Measurements from ENCODE around the gene TOM1L1.

Gene TOM1L1

DNA sequence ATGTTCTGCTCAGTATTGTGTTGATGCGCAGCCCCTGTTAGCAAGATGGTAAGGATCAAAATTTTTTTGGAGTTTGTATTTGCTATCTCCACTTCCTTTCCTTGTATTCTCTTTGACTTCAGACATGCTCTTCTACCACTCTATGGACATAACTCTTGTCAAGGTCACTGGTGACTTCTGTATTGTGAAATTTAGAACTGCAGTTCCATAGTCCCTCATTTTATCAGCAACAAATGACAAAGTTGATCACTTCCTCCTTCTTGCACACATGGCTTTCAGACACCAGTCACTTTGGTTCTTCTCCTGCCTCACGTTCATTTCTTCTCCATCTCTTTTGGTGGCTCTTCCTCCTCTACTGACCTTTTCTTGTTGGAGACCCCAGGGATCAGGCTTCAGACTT, 46.7 kb downstream of the TOM1L1 start:
- Mint-ChIP-seq H3K4me1 (ENCODE audit: low read depth) (peaks cover 5% of the 10 kb centered on the region), H3K27ac (no peak overlapping the region), H3K9me3 (no peaks in the 10 kb centered on the region), H3K36me3 (ENCODE audit: low read depth) (peaks cover 5% of the 10 kb centered on the region), H3K27me3 (peaks cover 14% of the 10 kb centered on the region), H3K4me3 (no peak overlapping the region)
- DNase-seq = no peak

DNA sequence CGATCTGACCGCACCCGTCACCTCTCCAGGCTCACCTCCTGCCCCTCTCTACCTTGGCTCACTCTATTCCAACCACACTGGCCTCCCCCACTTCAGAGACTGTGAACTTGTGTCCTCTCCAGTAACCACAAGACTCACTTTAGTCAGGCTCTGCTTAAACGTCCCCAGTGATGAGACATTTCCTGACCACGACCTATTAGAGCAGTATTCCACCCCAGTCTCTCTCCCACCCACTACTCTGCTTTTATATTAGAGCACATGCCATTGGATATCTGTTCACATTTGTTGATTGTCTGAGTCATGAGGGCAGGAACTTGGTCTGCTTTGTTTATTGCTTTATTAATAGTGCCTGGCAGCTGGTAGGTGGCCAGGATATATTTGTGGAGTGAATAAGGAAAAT, 47.7 kb downstream of the TOM1L1 start:
- Mint-ChIP-seq H3K36me3 (ENCODE audit: low read depth) (peaks cover 15% of the 10 kb centered on the region), H3K9me3 (no peaks in the 10 kb centered on the region), H3K4me1 (ENCODE audit: low read depth) (peaks cover 5% of the 10 kb centered on the region), H3K27me3 (peaks cover 14% of the 10 kb centered on the region), H3K4me3 (no peak overlapping the region), H3K27ac (no peak overlapping the region)
- DNase-seq = no peak

DNA sequence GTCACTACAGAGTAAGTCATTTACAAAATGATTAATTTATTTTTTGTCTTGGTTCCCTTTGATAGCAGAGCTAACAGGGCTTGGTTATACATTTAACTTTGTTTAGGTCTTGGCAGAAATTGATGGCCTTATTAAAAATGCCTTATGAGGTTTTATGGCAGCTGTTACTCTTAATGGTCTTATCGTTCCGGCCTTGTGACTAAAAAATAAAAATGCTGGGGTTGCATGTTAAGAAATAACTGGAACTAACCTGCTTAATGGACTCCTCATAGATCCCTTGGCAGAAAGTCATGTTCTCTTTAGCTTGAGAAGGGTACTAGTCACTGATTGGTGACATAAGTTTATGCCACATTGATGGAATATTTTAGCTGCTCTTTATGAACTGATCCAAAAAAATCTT, 49.5 kb downstream of the TOM1L1 start:
- Mint-ChIP-seq H3K4me1 (ENCODE audit: low read depth) (peaks cover 5% of the 10 kb centered on the region), H3K36me3 (ENCODE audit: low read depth) (peaks cover 22% of the 10 kb centered on the region), H3K9me3 (no peaks in the 10 kb centered on the region), H3K27me3 (peaks cover 14% of the 10 kb centered on the region), H3K4me3 (no peak overlapping the region), H3K27ac (no peak overlapping the region)
- DNase-seq = no peak

DNA sequence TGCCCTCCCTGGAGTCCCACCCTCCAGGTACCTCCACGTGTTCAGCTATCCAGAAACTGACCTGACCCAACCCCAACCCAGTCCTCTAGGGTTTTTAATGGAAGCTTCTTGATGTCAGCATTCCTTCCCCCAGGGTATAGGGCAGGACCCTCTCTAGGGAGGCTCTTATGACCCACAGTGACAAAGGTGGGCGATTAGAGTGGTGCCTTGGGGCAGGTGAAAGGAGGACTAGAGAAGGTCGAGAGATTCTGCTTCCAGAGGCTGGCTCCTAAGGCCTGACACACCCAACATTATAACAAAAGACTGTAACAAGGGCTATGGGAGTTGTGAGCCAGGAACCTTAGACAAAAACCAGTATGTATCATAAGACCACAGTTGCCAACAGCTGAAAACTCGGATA, 50.6 kb downstream of the TOM1L1 start:
- Mint-ChIP-seq H3K36me3 (ENCODE audit: low read depth) (peaks cover 24% of the 10 kb centered on the region), H3K27ac (no peak overlapping the region), H3K9me3 (no peaks in the 10 kb centered on the region), H3K4me1 (ENCODE audit: low read depth) (peaks cover 4% of the 10 kb centered on the region), H3K27me3 (peaks cover 14% of the 10 kb centered on the region), H3K4me3 (no peak overlapping the region)
- DNase-seq = no peak

- Mint-ChIP-seq H3K36me3 (ENCODE audit: low read depth) (peaks cover 69% of the 10 kb centered on the region), H3K4me3 (no peak overlapping the region), H3K9me3 (no peaks in the 10 kb centered on the region), H3K27me3 (no peaks in the 10 kb centered on the region), H3K27ac (no peak overlapping the region), H3K4me1 (ENCODE audit: low read depth) (no peaks in the 10 kb centered on the region)
- DNase-seq = no peak
Observed at GRCh38 chr17:54956791-54957190, 56.1 kb downstream of the TOM1L1 start.

GRCh38 chr17:54967621-54968261, 67.1 kb downstream of the TOM1L1 start:
- Mint-ChIP-seq H3K9me3 (no peaks in the 10 kb centered on the region), H3K27ac (no peak overlapping the region), H3K4me1 (ENCODE audit: low read depth) (peaks cover 28% of the 10 kb centered on the region), H3K4me3 (no peak overlapping the region), H3K27me3 (no peaks in the 10 kb centered on the region), H3K36me3 (ENCODE audit: low read depth) (peaks cover 35% of the 10 kb centered on the region)
- peak; percentile 39 for DNase-seq

DNA sequence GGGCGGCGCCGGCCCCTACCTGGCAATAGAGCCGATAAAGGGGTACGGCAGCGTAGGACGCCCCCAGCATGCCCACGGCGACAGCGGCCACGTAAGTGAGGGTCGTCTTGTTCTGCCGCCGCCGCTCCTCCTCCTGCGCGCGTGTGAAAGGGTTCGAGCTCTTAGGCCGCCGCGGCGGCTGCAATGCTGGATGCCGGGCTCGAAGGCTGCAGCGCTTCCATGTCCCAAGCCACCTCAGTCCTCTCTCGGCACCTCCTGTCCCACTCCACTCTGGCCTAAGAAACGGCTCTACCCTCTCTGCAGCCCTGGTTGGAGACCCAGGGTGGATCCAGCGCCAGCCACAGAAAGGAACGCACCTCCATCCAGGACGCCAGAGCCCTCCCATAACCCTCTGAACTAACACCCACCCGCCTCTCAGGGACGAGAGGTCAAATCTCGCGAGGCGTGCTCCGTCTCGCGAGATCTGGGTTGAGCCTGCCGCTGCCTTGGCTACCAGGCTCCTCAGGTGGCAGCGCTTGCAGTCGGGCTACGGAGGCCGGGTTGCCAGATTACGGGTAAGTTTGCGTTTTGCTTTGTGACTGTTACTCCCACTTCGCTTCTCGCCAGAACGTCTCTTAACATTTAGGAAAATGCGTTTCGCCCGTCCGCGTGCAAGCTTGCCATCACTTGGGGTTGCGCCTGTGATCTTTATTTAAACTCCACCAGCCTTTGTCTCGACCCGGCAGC, 67.8 kb downstream of the TOM1L1 start, which contains the start of the genes COX11 and STXBP4:
Gene COX11 (minus strand): TSS at position 393 of the 726 bp plus-strand sequence. CDS start 8 bp downstream, at position 385.
Gene STXBP4 (plus strand): TSS at position 504 of the 726 bp plus-strand sequence. CDS start 17,455 bp downstream, outside the sequence.
- Mint-ChIP-seq H3K36me3 (ENCODE audit: low read depth) (peaks cover 30% of the 10 kb centered on the region), H3K9me3 (no peaks in the 10 kb centered on the region), H3K4me3 (no peak within 1 kb of the TSS)

DNA sequence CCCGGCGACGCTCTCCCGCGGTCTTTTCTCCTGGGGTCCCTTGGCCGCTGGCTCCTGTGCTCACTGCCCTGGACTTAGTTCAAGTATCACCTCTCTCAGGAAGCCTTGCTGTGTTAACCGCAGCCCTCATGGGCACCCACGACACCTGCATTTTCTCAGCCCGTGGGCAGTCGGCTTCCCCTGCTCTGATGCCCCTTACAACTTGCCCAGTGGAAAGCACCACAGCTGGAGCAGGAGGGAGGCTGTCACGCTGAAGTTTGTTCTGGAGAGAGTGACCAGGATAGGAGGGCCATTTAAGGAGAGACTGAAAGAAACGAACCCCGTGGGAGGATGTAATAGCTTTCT, 68.3 kb downstream of the TOM1L1 start:
- no peaks in the 10 kb centered on the region for H3K9me3 Mint-ChIP-seq
- DNase-seq = no peak
- H3K4me3 Mint-ChIP-seq = no peak overlapping the region
- no peak overlapping the region for H3K27ac Mint-ChIP-seq
- H3K36me3 Mint-ChIP-seq (ENCODE audit: low read depth) = peaks cover 24% of the 10 kb centered on the region
- H3K27me3 Mint-ChIP-seq = no peaks in the 10 kb centered on the region
- peaks cover 28% of the 10 kb centered on the region for H3K4me1 Mint-ChIP-seq (ENCODE audit: low read depth)

More for the DNA sequence above, 67.8 kb downstream of the TOM1L1 start, which contains the start of the genes COX11 and STXBP4:
- DNase-seq = peak; percentile 94
- Mint-ChIP-seq H3K27me3 (no peaks in the 10 kb centered on the region), H3K4me1 (ENCODE audit: low read depth) (peaks cover 28% of the 10 kb centered on the region), H3K27ac (no peak within 1 kb of the TSS)

DNA sequence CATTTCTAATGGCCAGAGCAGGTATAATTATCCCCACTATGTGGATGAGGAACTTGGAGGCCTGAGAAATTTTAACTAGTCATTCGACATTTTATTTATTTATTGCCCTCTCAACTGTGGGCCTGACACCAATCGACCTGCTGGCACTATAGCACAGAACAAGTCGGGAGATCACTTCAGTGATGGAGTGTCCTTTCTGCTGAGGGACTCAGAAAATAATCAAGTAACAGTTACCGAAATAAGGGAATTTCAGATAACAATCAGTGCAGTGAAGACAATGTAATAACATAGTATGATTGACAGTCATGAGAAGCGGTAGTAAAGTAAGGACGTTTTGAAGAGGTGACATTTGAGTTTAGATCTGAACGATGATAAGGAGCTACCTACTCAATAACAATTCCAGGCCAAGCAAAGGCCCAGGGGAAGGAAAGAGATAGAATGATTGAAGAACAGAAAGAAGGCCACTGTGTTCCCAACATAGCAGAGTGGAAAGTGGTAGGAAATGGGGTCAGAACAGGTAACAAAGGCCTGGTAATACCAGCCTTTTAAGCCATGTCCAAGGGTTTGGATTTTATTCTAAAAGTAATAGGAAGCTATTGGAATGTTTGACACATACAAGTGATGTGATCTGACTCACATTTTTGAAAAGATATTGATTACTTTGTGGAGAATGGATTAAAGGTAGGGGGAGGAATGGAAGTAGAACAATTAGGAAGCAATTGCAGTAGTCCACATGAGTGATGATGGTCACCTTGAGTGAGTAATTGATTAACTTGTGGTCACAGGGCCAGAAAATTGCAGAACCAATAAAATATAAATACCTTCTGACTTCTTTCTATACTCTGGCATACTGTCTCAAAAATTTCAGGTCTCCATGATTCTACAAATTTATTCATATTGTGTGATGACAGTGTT, 69.3 kb downstream of the TOM1L1 start:
- Mint-ChIP-seq H3K4me1 (ENCODE audit: low read depth) (peaks cover 28% of the 10 kb centered on the region), H3K27me3 (no peaks in the 10 kb centered on the region), H3K27ac (no peak overlapping the region), H3K36me3 (ENCODE audit: low read depth) (peaks cover 15% of the 10 kb centered on the region), H3K4me3 (no peak overlapping the region), H3K9me3 (no peaks in the 10 kb centered on the region)
- DNase-seq = no peak

GRCh38 chr17:54971147-54971546, 70.5 kb downstream of the TOM1L1 start:
- no peak for DNase-seq
- Mint-ChIP-seq H3K27me3 (no peaks in the 10 kb centered on the region), H3K27ac (no peak overlapping the region), H3K4me1 (ENCODE audit: low read depth) (peaks cover 26% of the 10 kb centered on the region), H3K9me3 (no peaks in the 10 kb centered on the region), H3K4me3 (no peak overlapping the region), H3K36me3 (ENCODE audit: low read depth) (peaks cover 3% of the 10 kb centered on the region)

- Mint-ChIP-seq H3K4me3 (no peak overlapping the region), H3K4me1 (ENCODE audit: low read depth) (peaks cover 20% of the 10 kb centered on the region), H3K27ac (no peak overlapping the region), H3K27me3 (no peaks in the 10 kb centered on the region), H3K9me3 (no peaks in the 10 kb centered on the region), H3K36me3 (ENCODE audit: low read depth) (peaks cover 3% of the 10 kb centered on the region)
- DNase-seq = no peak
Observed at GRCh38 chr17:54971901-54972300, 71.2 kb downstream of the TOM1L1 start.

- Mint-ChIP-seq H3K27me3 (no peaks in the 10 kb centered on the region), H3K4me3 (no peak overlapping the region)
- DNase-seq = no peak
Observed at GRCh38 chr17:54972406-54973138, 71.9 kb downstream of the TOM1L1 start.

DNA sequence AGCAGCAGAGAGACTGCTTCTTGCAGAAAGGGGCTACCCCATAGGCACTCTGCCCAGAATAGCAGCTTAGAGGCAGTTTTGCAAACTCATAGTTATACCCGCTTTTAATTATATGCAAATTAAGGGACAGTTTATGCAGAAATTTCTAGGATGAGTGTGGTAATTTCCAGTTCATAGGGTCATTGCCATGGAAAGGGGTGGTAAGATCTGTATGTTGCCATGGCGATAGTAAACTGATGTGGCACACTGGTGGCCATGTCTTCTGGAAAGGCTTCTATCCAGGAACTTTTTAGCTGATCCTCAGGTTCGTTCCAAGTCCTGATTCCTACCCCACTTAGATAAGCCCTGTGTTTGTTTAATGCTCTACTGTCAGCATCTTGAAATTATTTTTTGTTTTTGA, 74.1 kb downstream of the TOM1L1 start:
- Mint-ChIP-seq H3K4me3 (no peak overlapping the region), H3K36me3 (ENCODE audit: low read depth) (peaks cover 6% of the 10 kb centered on the region), H3K4me1 (ENCODE audit: low read depth) (peaks cover 21% of the 10 kb centered on the region), H3K9me3 (peaks cover 2% of the 10 kb centered on the region), H3K27me3 (no peaks in the 10 kb centered on the region), H3K27ac (no peak overlapping the region)
- DNase-seq = no peak

More at GRCh38 chr17:54972406-54973138, 71.9 kb downstream of the TOM1L1 start:
- Mint-ChIP-seq H3K36me3 (ENCODE audit: low read depth) (peaks cover 4% of the 10 kb centered on the region), H3K27ac (no peak overlapping the region), H3K9me3 (no peaks in the 10 kb centered on the region), H3K4me1 (ENCODE audit: low read depth) (peaks cover 16% of the 10 kb centered on the region)

GRCh38 chr17:54976316-54976715, 75.7 kb downstream of the TOM1L1 start:
- Mint-ChIP-seq H3K27me3 (no peaks in the 10 kb centered on the region), H3K27ac (no peak overlapping the region), H3K9me3 (peaks cover 2% of the 10 kb centered on the region), H3K4me1 (ENCODE audit: low read depth) (peaks cover 17% of the 10 kb centered on the region), H3K36me3 (ENCODE audit: low read depth) (peaks cover 11% of the 10 kb centered on the region), H3K4me3 (no peak overlapping the region)
- DNase-seq = no peak
